GM19099 (cell line): ENCODE data around the gene MLLT3.

Experiments used
- POLR2A ChIP-seq: IDR thresholded peaks from 3 replicates; pipeline ENCODE4 v1.6.1; 2011; ENCODE audit warnings: low read depth; ENCODE audit not compliant: insufficient read length; ENCODE audit errors: extremely low read depth

MLLT3 gene

DNA sequence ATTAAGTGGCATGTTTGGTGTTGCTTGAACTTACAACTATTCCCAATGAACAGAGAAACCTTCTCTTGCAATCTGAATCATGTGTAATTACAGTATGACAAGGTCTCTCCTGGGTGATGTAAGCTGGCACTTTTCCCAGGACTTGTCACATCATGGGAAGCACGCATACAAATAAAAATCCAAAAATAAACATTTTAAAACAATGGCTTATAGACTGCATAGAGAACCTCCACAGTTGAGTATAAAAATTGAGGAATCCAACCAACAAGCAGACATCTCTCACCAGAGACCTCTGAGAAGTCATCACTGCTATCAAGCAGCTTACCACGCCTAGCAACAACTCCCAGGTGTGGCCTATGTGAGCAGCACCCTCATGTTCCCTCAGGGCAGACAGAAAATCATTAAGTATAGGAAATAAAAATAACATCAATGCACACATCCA lies 3.9 kb downstream of the MLLT3 start:
- no peak for TF ChIP-seq POLR2A

DNA sequence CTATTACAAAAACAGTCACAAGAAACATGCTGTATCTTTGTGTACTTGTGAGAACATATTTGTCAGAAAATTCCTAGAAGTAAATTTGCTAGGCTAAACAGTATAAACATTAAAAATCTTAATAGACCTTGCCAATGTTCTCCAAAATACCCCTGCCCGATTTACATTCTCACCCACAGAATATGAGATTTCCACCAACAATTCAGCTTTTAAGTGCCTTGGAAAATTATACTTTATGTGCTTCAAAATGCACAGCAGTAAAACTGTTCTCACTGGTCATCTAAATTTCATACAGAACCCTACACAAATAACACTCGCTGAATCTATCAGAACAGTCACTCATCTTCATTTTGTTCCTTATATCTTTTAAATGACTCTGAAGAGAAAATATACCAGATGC lies 5.5 kb downstream of the MLLT3 start:
- no peak for TF ChIP-seq POLR2A

DNA sequence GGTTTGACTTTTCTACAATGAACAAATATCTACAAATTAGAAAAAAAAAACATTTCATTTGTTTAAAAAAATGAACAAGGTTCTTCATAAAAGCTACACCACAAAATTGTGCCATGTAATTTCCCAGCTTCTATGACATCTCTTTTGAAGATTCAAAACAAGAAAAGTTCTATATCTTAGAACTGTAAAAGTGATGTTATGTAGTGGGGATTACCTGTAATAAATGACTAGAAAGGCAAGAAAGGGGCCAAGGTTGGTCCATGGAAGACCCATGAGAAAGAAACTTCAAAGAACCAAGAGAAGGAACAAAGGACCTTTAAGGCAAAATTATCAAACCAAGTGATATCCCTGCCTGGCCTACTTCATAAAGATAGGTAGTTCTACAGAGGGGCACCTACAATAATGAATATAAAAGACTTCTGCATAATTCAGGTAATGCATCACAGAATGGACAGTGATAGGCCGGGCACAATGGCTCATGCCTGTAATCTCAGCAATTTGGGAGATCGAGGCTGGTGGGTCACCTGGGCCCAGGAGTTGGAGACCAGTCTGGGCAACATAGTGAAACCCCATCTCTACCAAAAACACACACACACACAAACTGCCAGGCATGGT lies 7.6 kb downstream of the MLLT3 start:
- TF ChIP-seq POLR2A, result no peak

DNA sequence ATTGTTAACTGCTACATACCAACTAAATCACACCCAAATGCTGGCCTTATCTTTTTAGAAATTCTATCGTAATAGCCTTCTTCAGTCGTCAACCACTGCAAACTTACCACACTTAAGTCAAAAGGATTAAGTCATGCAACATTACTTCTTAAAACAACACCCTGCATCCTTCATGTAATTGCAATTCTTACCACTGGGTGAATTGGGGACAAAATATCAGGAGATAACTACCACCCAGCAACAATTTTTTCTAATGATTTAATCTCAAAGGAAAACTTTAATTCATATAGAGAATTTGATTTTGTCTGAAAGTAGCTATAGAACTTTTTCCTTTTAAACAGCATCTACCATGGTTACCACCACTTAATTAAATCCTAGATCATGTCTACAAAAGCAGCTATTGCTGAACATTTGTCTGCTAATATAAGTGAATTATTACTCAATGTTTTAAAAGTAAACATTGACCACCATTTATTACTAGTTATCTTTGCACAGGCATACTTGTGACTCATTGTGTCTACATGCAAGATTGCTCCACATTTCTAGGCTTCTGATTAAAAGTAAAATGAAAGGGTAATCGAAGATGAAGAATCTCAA lies 10.5 kb downstream of the MLLT3 start:
- no peak for TF ChIP-seq POLR2A

DNA sequence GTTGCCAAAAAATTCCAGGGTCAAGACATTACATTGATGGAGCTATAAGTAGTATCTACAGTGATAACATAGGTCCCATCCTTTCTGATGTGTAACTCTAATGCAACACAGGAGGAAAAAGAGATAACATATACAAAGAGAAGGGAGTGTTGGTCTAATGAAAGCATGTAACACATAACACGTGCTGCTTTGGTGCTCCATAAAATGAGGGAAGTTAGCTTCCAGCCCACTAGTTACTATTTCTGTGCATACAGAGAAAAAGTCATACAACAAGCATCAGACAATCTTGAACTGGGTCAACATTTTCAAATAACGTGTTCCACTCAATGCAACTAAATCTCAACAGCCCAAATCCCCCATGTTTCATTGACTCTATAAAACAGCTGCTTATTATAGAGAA lies 11.7 kb downstream of the MLLT3 start:
- no peak for TF ChIP-seq POLR2A

DNA sequence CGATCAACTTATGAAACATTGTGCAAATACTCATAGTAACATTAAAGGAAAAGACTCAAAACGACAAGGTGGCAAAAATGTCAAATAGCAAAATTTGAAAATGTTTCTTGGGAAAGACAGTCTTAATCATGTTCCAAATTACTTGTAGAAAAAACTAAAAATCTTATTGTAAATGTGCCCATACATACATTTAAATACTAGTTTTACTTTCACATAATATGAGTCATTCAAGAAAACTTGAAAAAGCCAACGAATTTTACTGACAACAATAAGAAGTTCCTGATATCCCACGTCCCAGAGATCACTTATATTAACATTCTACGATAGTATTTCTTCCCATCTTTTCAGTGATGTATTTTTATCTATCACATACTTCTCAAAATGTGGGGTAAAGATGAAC lies 13.7 kb downstream of the MLLT3 start:
- no peak for TF ChIP-seq POLR2A

DNA sequence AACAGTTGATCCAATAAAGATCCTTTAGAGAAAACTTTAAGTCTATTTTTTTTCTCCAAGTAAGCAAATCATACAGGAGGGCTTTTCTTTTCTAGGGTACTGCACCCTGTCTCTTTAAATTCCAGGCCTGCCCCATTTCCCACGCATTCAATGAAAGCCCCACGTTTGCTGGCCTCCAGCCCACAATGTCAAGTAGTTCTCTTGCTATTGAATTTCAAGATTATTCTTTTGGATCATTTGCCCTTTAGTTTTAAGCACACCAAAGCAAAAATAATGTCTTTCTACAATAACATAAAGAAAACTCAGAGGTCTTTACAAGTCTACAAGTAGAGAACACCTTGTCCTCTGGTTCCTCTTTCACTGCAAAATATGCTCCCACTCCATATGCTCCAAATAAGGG lies 15.6 kb downstream of the MLLT3 start:
- no peak for TF ChIP-seq POLR2A

DNA sequence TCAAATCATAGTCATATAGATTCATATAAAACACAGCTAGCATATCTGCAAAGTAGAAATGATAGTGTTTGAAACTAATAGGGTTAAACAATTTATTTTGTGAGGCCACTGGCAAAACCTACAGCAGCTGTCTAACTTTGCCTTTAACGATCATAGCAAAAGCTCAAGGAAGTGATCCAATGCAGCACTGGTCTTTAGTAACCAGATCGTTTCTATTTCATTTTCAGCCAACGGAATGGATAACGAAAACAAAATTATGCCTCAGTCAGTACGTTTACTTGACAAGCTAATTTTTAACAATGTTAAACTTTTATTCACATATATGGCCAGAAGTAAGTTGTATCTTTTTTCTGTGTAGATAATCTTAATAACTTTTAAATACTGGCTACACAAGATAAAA lies 17.7 kb downstream of the MLLT3 start:
- TF ChIP-seq POLR2A, result no peak

DNA sequence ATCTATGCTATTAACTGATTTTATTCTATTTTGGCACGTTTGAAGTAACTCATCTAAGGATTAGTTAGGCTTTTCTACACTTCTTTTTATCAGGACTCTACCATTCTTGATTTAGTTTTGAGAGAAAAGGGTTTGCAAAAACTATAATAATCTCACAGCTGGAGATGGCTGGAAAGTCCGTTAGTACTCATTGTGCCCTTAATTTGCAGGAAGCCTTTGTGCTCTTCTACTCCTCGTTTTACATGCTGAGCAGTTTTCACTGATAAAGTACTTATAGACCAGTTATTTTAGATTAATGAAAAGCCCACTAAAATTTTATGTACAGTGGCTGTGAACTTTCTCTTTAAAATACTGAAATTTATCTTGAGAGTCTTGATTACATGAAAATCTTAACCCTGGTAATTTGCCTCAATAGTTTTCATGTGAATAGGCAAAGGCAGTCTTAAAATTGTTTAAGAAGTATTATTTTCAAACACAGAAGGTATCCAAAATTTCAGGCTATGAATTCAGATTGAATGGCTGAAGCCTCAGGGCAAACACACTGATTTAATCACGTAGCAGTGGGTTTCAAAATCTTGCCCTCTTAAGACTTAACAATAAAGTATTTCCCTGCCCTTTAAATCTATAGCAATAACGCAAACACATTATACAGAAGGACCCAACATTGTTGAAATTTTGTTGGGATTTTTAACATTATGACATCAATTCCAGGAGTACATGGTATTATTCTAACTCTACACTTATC lies 18.6 kb downstream of the MLLT3 start:
- no peak for TF ChIP-seq POLR2A

DNA sequence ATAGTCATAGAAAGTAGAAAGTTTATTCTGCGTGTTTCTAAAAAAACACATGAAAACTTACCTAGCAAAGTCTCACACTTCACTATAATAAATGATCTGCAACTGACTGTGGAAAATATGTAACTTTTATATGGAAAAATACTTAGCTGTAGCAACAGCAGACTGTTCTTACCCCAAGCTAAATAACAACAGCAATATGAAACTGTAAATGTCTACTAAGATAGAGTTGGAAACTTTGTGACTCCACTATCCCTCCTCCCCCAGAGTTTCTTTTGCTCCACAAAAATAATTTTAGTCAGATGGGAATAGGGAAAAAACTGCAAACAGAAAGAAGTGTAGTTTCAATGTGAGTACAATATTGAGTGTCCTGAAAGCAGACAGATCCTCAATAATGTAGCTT lies 21.0 kb downstream of the MLLT3 start:
- no peak for TF ChIP-seq POLR2A

DNA sequence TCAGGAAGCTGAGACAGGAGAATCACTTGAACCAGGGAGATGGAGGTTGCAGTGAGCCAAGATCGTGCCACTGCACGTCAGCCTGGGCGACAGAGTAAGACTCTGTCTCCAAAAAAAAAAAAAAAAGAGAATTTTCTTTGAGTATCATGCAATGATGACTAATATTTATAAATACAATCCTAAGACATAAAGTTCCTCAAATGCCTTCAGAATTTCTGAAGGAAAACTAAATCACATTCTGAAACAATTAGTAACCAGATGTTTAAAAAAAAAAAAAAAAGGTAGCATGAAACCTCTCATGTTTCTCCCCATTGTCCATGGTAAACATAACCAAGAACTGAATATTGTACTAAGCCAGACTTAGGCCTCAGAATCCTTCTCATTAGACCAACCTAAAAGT lies 23.1 kb downstream of the MLLT3 start:
- no peak for TF ChIP-seq POLR2A

DNA sequence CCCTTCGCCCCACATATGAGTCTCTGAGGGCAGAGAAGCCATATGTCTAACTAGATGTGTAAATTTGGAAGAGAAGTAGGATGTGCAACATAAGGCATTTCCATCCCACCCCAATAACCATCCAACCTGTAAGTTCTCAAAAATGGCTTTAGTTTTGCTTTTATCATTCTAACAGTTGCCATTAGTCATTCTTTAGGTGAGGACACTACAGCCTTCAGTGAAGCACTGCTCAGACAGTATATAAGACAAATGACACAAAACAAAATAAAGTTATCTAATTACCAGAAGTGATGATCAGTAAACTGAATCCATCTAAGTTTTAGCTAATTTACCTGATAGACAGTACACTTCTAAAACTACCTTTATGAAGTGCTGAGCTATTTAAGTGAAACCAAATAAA lies 23.9 kb downstream of the MLLT3 start:
- TF ChIP-seq POLR2A, result no peak

DNA sequence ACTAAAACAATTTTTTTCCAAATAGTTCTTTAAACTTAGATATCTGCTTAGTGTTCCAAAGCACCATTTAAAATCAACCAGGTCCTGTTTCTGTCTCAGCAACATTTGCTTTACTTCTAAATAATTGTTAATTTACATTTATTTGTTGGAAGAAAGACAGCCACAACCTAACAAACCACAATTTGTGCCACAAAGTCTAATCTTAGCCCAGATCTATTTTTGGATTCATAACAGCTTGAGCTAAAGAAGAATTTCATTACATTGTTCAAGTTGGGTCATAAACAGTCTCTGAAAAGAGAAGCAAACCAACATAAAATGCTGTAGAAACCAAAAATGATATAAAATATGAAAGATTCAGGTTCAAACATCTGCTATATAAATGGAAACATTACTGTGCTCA lies 24.4 kb downstream of the MLLT3 start:
- TF ChIP-seq POLR2A, result no peak

DNA sequence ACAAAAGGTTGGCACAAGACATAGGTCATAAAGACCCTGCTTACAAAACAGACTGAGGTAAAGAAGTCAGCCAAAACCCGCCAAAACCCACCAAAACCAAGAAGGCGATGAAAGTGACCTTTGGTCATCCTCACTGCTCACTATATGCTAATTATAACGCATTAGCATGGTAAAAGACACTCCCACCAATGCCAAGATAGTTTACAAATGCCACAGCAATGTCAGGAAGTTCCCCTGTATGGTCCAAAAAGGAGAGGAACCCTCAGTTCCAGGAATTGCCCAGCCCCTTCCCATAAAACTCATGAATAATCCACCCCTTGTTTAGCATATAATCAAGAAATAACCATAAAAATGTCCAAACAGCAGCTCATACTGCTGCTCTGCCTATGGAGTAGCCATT lies 27.7 kb downstream of the MLLT3 start:
- no peak for TF ChIP-seq POLR2A

DNA sequence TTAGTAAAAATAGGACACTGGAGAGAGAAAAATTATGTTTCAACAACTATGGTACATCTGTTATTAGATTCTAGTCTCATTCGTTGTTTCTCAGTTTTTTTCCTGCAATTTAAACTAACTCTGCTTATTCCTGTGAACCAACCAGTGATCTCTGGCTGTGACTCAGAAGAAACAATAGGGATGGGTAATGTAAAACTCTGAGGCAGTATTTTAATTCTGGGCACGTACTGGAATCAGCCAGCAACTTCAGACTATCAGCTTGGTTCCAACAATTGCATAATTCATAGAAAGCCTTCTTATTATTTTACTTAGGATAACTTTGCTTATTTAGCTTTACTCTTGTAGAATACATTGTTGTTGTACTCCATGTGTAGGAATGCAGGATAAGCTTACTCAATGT lies 28.8 kb downstream of the MLLT3 start:
- TF ChIP-seq POLR2A, result no peak

DNA sequence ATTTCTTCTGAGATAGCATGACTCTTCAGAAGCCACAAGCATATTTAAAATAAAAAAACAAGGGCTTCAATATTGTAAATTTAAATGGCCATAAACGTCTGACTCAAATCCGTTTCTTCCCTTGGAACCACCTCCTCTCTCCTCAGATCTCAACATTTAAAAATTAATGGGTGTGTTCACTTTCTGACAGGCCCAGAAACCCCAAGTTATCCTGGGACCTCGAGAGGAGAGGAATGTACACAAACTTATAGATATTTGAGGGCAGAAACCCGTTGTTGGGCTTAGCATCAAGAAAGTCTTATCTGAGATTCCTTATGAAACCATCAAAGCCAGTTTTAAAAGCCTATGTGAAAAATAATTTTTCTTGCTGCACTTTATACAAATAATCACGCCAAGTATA lies 29.2 kb downstream of the MLLT3 start:
- no peak for TF ChIP-seq POLR2A
